ENCODE measurements around the gene VSTM4.

- TF ChIP-seq, protein P1, sequence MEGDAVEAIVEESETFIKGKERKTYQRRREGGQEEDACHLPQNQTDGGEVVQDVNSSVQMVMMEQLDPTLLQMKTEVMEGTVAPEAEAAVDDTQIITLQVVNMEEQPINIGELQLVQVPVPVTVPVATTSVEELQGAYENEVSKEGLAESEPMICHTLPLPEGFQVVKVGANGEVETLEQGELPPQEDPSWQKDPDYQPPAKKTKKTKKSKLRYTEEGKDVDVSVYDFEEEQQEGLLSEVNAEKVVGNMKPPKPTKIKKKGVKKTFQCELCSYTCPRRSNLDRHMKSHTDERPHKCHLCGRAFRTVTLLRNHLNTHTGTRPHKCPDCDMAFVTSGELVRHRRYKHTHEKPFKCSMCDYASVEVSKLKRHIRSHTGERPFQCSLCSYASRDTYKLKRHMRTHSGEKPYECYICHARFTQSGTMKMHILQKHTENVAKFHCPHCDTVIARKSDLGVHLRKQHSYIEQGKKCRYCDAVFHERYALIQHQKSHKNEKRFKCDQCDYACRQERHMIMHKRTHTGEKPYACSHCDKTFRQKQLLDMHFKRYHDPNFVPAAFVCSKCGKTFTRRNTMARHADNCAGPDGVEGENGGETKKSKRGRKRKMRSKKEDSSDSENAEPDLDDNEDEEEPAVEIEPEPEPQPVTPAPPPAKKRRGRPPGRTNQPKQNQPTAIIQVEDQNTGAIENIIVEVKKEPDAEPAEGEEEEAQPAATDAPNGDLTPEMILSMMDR (IDR thresholded peaks at IDR 0.05): no peak
- TF ChIP-seq POLR2AphosphoS5 (IDR thresholded peaks at IDR 0.05; ENCODE audit: low read depth, low read length): no peak
- TF ChIP-seq TCF7L2 (IDR thresholded peaks at IDR 0.05; ENCODE audit: low read depth, low read length): no peak
These were observed 79.4 kb downstream of the VSTM4 start for GRCh38 chr10:49035920-49036319.
